GM12875 (cell line): ENCODE data around the gene FMC1.

Experiments
- H3K4me3 ChIP-seq: one replicate; pipeline ENCODE4 v1.5.1; 2011; ENCODE audit warnings: low read depth, low read length, control low read depth
- TF ChIP-seq, protein P1 (sequence below): IDR thresholded peaks from 2 replicates; pipeline ENCODE4 v1.5.1; 2011; ENCODE audit warnings: low read depth, mild to moderate bottlenecking, control low read depth, inconsistent platforms, low read length, moderate library complexity, borderline replicate concordance; ENCODE audit not compliant: insufficient read depth

FMC1 gene

DNA sequence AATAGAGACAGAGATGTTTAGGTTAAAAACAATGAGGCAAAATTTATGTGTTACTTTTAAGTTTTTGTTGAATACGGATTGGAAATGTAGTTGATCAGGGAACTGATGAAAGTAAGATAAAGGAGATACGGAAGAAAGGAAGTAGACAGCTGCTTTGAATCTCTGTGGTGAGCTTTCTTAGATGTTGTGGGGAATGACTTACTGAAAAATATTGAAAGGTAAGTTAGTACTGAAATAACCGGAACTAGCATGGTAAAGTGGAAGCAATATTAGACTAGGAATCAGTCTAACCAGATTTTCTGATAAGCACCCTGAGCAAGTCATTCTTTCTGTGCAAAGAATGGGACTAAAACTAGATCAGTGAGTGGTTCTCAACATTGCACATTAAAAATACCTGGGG is 53.4 kb downstream of the FMC1 start:
- TF ChIP-seq, protein P1, sequence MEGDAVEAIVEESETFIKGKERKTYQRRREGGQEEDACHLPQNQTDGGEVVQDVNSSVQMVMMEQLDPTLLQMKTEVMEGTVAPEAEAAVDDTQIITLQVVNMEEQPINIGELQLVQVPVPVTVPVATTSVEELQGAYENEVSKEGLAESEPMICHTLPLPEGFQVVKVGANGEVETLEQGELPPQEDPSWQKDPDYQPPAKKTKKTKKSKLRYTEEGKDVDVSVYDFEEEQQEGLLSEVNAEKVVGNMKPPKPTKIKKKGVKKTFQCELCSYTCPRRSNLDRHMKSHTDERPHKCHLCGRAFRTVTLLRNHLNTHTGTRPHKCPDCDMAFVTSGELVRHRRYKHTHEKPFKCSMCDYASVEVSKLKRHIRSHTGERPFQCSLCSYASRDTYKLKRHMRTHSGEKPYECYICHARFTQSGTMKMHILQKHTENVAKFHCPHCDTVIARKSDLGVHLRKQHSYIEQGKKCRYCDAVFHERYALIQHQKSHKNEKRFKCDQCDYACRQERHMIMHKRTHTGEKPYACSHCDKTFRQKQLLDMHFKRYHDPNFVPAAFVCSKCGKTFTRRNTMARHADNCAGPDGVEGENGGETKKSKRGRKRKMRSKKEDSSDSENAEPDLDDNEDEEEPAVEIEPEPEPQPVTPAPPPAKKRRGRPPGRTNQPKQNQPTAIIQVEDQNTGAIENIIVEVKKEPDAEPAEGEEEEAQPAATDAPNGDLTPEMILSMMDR, result no peak
- H3K4me3 ChIP-seq, result no peak overlapping the region
